ENCODE data around the gene SPRYD3. TPM values are rescaled to one million over a fixed set of nuclear protein-coding genes. Genes with fewer than 3 reads are reported as not detected.

Gene SPRYD3
- total RNA-seq, 1 experiment from 2014 or later, result 35.2 TPM

DNA sequence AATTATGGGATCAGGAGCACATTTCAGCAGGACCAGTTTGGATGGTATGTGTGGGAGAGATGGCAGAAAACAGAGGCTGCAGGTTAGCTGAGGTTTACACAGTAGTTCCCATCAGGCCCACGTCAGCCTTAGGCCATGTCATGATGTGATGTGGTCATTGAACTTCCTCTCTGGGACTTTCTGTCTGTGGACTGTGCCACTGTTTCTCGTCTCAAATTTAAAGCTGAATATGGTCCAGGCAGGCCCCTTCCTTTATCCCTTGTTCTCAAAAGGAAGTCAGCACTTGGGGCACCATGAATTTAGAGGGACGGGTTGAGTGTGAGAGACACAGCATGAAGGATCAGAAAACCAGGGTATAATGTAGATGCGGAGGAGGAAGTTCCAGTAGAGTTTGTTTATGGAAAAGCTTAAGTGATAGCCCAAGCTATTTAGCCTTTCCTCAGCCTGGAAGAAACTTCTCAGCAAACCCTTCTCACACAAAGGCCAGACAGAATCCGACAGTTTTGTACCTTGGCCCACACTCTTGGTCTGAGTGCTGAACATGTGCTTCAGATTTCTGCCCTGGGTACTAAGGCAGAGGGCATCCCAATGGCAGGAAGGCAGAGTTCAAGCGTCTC, 14.7 kb upstream of the SPRYD3 start:
- Mint-ChIP-seq H3K4me3 (ENCODE audit: unreplicated experiment) (no peak overlapping the region), H3K9me3 (ENCODE audit: unreplicated experiment) (no peaks in the 10 kb centered on the region), H3K27ac (ENCODE audit: low read depth, unreplicated experiment) (no peak overlapping the region), H3K27me3 (ENCODE audit: insufficient read depth, unreplicated experiment) (no peaks in the 10 kb centered on the region), H3K36me3 (ENCODE audit: insufficient read depth, unreplicated experiment) (peaks cover 7% of the 10 kb centered on the region), H3K4me1 (ENCODE audit: insufficient read depth, unreplicated experiment) (peaks cover 18% of the 10 kb centered on the region)
- DNase-seq (ENCODE audit: unreplicated experiment), result no peak
- POLR2A ChIA-PET, result no interaction called here
- CTCF ChIA-PET, result interaction anchor here (0.7 to 14.2 kb wide), 3 partner anchors 27 to 966 kb away, joined by 3 to 267 read pairs (median 4); no protein-coding TSS in a partner anchor
- intact Hi-C loops (cut with micrococcal nuclease), result no loop called here
- BruUV-seq (replicated peaks), result no TSS peak
- TF ChIP-seq, protein P1, sequence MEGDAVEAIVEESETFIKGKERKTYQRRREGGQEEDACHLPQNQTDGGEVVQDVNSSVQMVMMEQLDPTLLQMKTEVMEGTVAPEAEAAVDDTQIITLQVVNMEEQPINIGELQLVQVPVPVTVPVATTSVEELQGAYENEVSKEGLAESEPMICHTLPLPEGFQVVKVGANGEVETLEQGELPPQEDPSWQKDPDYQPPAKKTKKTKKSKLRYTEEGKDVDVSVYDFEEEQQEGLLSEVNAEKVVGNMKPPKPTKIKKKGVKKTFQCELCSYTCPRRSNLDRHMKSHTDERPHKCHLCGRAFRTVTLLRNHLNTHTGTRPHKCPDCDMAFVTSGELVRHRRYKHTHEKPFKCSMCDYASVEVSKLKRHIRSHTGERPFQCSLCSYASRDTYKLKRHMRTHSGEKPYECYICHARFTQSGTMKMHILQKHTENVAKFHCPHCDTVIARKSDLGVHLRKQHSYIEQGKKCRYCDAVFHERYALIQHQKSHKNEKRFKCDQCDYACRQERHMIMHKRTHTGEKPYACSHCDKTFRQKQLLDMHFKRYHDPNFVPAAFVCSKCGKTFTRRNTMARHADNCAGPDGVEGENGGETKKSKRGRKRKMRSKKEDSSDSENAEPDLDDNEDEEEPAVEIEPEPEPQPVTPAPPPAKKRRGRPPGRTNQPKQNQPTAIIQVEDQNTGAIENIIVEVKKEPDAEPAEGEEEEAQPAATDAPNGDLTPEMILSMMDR (IDR thresholded peaks at IDR 0.05; ENCODE audit: unreplicated experiment), result no peak

GRCh38 chr12:53091756-53092155, 12.6 kb upstream of the SPRYD3 start:
- no peak for DNase-seq (ENCODE audit: unreplicated experiment)
- H3K4me3 Mint-ChIP-seq (ENCODE audit: unreplicated experiment), result no peak overlapping the region
- H3K27me3 Mint-ChIP-seq (ENCODE audit: insufficient read depth, unreplicated experiment), result no peaks in the 10 kb centered on the region
- peaks cover 2% of the 10 kb centered on the region for H3K4me1 Mint-ChIP-seq (ENCODE audit: insufficient read depth, unreplicated experiment)
- ChIA-PET POLR2A (interaction anchor here (1.2 kb wide), 1 partner anchor 89 kb away, joined by 3 read pairs; the partner anchor contains the start of genes CSAD and ZNF740), CTCF (interaction anchor here (0.6 to 14.2 kb wide), 2 partner anchors 13 to 25 kb away, joined by 4 to 267 read pairs; partner anchors contain the start of gene SPRYD3)
- intact Hi-C loops (cut with micrococcal nuclease), result no loop called here
- H3K27ac Mint-ChIP-seq (ENCODE audit: low read depth, unreplicated experiment), result no peak overlapping the region
- H3K36me3 Mint-ChIP-seq (ENCODE audit: insufficient read depth, unreplicated experiment), result peaks cover 7% of the 10 kb centered on the region
- TF ChIP-seq, protein P1 (IDR thresholded peaks at IDR 0.05; ENCODE audit: unreplicated experiment), result no peak
- no TSS peak for BruUV-seq (replicated peaks)
- no peaks in the 10 kb centered on the region for H3K9me3 Mint-ChIP-seq (ENCODE audit: unreplicated experiment)

- no TSS peak for BruUV-seq (replicated peaks)
- CTCF ChIA-PET, result interaction anchor here (0.6 to 14.2 kb wide), 4 partner anchors 9 to 730 kb away, joined by 3 to 267 read pairs (median 4); no protein-coding TSS in a partner anchor
- TF ChIP-seq, protein P1 (IDR thresholded peaks at IDR 0.05; ENCODE audit: unreplicated experiment), result no peak
- intact Hi-C loops (cut with micrococcal nuclease), result no loop called here
- no peak for DNase-seq (ENCODE audit: unreplicated experiment)
- POLR2A ChIA-PET, result interaction anchor here (1.3 kb wide), 1 partner anchor 11 kb away, joined by 11 read pairs; the partner anchor contains the start of gene SPRYD3
- no peaks in the 10 kb centered on the region for H3K27me3 Mint-ChIP-seq (ENCODE audit: insufficient read depth, unreplicated experiment)
- no peaks in the 10 kb centered on the region for H3K4me1 Mint-ChIP-seq (ENCODE audit: insufficient read depth, unreplicated experiment)
- peaks cover 7% of the 10 kb centered on the region for H3K36me3 Mint-ChIP-seq (ENCODE audit: insufficient read depth, unreplicated experiment)
- no peak overlapping the region for H3K27ac Mint-ChIP-seq (ENCODE audit: low read depth, unreplicated experiment)
- H3K4me3 Mint-ChIP-seq (ENCODE audit: unreplicated experiment), result no peak overlapping the region
- H3K9me3 Mint-ChIP-seq (ENCODE audit: unreplicated experiment), result no peaks in the 10 kb centered on the region
Observed at GRCh38 chr12:53090554-53090953, 11.4 kb upstream of the SPRYD3 start.

- Mint-ChIP-seq H3K4me1 (ENCODE audit: insufficient read depth, unreplicated experiment) (no peaks in the 10 kb centered on the region), H3K36me3 (ENCODE audit: insufficient read depth, unreplicated experiment) (peaks cover 7% of the 10 kb centered on the region), H3K27me3 (ENCODE audit: insufficient read depth, unreplicated experiment) (no peaks in the 10 kb centered on the region), H3K27ac (ENCODE audit: low read depth, unreplicated experiment) (no peak overlapping the region), H3K9me3 (ENCODE audit: unreplicated experiment) (no peaks in the 10 kb centered on the region), H3K4me3 (ENCODE audit: unreplicated experiment) (no peak overlapping the region)
- intact Hi-C loops (cut with micrococcal nuclease), result no loop called here
- ChIA-PET POLR2A (interaction anchor here (1.3 kb wide), 1 partner anchor 10 kb away, joined by 11 read pairs; the partner anchor contains the start of gene SPRYD3), CTCF (interaction anchor here (0.6 to 14.2 kb wide), 3 partner anchors 11 to 730 kb away, joined by 3 to 267 read pairs (median 4); no protein-coding TSS in a partner anchor)
- DNase-seq (ENCODE audit: unreplicated experiment), result no peak
- no TSS peak for BruUV-seq (replicated peaks)
- TF ChIP-seq, protein P1 (IDR thresholded peaks at IDR 0.05; ENCODE audit: unreplicated experiment), result no peak
Observed at GRCh38 chr12:53090105-53090504, 10.9 kb upstream of the SPRYD3 start.
